ENCODE results near the gene CACNB4. TPM values are rescaled to one million over a fixed set of nuclear protein-coding genes. Genes with fewer than 3 reads are reported as not detected.
"Not testable (repeated sequence)": the region's sequence is repeated elsewhere in the genome, so short reads cannot be mapped to it uniquely, and the experiment has no call there.

CACNB4 gene
- polyA plus RNA-seq, 1 donor = 6.4 TPM

DNA sequence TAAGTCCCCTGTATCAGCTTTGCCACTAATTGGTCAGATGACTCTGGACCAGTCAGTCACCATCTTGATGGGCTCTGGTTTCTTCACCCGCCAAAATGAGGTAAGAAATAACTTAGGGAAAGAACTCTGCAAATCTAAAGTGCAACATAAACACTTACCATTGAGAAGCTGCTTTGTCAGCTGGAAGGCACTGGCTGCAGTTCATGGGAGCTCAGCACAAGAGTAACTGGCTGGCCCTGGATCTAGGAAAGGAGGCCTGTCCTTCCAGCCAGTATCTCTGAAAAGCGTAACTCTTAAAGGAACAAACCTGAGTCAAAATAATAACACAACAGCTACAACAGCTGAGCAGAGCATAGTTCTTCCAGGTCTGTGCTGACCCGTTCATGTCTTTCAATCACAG lies 123.9 kb downstream of the CACNB4 start:
- DNase-seq = no peak

DNA sequence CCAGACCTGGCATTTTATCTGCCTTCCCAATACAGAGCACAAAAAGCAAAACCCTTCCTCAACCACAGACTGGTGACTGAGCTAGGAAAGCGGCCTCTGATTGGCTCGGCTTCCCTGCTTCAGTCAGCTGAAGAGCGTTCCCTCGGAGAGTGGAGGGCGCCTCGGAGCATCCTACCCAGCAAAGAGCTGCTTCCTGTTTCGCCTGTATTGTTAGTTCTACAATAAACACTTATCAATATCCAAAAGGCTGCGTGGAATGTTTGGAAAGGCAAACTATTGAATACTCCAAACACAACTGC lies 125.0 kb downstream of the CACNB4 start:
- no peak for DNase-seq

DNA sequence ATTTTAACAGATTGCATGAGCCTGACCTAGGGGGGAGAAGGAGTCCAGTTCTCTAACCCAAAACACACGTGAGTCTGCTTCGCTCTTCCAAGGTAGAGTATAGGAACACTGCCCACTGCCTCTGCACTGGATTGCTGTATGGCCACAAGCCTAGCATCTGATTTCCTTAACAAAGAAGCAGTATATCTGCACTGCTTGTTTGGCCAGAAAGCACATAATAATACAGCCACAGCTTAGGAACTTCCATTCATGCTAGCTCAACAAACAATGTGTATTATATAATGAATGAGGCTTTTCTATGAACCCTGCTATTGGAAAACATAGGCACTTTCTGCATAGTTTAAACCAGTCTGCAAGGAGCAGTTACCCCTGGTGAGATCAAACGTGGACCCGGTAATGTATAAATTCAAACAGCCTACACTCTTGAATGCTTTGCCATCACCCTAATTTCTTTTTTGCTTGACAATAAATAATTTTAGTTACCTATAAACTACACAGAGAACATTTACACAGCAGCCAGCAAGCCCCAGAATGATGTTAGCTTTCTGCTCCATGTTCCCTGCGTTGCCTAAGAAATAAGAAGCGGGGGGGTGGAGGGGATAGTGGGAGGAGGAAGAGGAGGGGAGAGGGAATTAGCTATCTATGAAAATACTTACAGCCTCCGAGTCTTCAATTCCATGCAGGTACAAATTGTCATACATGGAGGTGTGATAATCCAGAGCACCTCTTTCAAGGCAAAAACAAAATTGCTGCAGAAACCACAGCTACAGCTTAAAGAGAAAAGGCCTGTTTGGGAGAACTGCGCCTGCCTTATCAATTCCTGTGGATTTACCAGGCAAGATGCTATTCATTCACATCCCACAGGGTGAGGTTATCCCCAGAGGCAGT lies 125.6 kb downstream of the CACNB4 start:
- DNase-seq = no peak

DNA sequence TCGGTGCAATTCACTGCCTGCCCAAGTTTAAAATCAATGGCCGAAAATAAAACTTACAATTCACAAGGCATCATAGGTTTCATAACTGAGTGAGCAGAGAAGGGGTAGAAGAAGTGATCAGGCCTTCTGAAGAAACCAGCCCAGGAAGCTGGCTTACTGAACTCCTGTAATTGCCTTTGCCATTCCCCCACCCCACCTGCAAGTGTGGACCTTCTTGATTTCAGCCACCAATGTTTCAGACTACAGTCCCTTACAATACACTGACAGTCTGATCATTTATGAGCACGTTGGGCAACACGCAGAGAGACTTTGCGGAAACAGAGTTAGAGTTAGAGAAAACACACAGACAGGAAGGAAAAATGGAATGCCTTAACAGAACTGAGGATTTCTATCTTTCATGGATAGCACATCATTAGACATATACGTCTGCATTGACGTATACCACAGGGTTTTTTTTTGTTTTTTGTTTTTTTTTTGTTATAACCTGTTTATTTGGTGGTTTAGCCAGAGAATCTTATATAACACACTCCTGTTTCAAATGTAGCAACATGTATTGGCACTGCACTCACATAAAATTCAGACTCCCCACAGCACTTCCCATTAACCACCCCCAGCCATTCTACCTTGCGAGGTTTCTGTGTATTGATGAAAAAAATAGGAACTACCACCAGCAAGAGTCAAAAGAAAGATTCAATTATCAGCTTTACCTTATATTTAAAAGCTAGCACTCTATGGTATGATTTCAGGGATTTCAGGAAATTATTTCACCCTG lies 126.4 kb downstream of the CACNB4 start:
- no peak for DNase-seq

DNA sequence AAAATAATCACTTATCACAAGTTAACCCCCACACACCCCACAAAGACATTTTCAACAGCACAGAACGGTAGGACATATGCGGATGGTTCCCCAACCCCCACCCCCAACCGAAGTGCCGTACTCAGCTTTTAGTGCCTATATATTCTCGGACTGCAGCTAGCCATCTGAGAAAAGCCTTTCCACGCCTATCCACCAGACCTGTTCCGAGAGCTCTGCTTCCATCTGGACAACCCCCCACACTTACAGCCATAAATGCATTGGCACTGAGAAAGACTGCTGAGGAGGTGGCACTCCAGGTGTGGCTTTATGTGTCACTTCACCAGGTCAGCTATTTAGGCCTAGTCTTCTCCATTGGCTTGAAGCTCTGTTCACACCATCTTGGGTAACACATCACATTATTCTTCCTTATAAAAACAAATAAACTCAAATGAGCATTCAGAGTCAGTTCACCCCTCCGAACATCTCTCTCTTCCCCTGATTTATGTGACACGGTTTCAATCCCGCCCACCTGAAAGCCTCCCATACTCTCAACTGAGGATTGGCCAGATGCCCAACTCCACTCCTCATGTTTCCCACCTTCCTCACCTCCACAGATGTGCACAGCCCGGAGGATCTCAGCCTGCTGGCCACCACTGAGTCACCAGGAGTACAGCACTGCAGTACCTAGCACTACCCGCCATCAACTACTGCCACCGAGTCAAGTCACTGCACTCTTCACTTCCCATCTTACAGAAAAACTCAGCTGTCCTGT lies 127.4 kb downstream of the CACNB4 start:
- no peak for DNase-seq

DNA sequence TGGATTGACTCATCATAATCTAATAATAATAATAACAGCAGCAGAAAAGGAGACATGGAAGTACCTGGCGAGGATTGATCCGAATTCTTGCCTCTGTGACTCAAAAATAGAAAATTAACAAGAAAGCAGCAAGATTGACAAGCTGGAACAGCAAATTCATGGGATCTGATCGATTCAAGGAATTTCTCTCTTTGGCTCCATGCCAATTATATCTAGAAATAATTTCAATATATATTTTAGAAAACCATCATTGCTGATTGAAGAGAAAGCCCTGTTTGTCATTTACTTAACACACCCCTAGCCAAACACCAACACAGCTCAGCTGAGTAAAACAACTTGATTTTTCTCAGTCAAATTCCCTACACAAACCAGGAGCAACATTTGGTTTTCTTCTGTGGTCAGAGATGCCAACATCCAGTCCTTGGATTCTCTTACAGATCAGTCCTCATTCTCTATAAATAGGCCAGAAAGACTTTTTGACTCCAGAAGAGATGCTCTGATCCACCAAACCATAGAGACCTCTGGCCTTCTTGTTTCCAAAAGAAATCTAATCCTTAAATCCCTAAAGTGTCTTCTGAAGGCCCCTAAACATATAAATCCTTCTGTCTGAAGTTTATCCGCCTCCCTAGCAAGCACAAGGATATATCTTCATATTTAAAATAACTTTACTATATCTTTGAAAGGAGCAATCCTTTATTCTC lies 129.9 kb downstream of the CACNB4 start:
- DNase-seq = no peak

DNA sequence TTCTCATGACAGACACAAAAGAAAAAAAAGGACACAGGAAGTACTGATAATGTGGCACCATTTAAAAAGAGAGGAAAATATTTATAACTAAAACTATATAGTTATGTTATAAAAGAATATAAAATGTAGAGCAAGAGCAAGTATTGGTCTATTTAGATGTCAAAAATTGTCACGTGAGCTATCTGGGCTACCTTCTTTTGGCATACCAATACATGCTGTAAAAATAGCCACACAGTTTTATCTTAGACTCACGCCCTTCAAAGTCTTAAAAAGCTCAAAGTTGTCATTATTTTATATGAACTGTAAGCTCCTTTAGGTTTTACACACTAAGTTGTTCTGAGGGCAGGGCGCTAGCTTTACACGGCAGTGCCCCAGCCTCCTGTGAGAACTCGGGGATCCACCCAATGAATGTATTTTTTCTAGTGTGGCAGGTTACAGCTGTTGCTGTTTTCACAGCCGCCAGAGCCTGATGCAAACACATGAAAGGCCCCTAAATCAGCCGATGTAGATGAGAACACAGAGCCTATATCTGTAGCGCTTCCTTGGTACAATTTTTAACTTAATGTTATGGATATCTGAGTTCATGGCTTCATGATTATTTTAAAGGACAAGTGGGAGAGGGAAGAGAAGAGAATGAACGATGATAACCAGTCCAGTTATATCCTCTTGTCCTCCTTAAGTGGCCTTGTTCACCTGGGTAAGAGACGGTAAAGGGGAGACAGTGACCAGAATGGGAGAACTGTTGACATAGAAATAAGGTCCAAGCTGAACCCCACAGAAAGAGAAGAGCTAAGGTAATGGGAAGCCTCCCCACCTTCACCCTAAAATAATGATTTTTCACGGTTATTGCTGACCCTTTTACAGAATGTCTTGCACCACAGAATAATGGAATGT lies 130.8 kb downstream of the CACNB4 start:
- DNase-seq = no peak

DNA sequence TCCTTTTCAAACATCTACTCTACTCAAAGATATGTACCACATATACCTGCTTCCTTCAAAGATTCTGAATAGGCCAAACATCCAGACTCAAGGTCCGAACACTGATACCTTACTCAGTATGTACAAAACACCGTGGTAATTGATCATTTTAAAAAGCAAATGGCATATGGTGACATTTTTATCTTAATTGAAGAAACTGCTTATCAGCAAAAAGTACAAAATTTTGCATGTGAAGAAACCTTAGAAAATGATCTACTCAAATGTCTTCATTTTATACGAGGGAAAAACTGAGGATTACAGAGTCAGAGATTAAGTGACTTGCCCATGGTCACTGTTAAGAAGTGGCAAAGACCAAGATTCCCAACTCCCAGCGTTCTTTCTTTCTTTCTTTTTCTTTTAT lies 133.0 kb downstream of the CACNB4 start:
- no peak for DNase-seq

DNA sequence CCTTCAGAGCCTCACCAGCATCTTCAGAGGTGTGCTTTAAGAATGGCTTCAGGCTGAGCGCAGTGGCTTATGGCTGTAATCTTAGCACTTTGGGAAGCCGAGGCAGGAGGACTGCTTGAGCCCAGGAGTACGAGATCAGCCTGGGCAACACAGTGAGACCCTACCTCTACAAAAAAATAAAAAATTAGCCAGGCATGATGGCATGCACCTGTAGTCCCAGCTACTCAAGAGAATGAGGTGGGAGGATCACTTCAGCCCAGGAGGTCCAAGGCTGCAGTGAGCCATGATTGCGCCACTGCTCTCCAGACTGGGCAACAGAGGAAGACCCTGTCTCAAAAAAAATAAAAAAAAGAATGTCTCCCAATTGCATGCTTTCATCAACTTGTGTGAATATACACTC lies 137.3 kb downstream of the CACNB4 start:
- DNase-seq = no peak

DNA sequence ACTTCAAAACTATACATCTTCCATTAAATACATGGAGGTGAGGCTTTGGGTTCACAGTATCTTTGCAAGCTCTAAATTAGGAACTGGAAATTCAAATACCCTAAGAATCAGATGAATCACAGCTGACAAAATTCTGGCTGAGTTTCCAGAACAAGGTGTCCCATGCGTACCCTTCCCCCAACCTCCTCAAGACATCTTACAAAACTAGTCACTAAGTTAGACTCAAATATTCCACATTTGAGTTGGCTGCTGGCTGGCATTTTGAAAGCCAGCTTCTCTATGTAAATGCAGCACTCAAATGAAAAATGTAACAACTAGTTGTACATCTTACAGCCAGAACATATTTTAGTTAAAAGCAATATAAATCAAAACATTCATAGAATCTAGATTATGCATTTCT lies 139.6 kb downstream of the CACNB4 start:
- DNase-seq = no peak

DNA sequence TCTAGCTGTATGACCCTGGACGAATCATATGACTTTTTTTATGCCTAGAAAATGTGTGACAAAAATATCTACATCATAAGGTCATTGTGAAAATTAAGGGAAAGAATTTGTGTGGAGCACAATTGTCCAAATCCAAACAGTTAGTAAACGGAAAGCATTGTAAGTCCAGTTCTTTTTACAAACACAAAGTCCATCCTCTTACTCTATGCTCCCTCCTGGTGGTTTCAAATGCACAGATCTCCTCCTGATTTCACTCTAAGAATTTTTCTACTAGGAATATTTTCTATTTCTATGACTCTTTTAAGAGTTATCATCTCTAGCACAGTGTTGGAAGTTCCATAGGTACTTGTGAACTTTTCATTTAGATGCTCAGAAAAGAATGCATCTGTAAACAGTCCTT lies 145.4 kb downstream of the CACNB4 start:
- no peak for DNase-seq

DNA sequence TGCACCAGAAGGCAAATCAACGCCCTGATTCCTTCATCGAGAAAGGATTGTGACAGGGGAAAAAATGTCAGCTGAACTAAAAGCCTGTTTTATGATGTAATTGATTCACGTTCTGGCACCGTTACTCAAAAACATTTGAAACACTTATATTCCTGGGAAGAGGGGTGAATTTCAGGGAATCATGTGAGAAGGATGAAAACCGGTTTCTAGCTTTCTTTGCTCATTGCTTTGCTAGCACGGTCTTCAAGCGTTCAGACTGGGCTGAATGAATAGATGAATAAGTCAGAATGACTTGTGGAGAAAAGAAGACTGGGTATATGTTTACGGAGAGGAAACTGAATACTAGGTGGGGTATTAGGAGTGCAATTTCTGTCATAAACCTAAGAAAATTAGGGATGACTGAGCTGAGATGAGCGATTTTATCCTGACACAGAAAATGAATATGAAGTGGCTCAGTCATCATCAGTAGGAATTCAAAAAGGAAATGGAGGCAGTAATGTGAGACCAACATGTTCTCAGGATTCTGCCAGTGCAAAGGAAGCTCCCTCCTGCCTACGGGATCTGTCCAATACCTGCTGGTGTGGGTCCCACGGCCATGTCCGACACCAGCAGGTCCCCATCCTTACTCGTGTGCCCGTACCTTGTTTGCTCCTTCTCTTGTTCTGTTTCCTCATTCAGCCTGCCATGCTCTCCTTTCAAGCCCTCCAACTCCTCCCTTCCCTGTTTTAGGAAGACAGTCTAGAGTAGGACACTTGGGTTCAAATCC lies 146.0 kb downstream of the CACNB4 start:
- no peak for DNase-seq

DNA sequence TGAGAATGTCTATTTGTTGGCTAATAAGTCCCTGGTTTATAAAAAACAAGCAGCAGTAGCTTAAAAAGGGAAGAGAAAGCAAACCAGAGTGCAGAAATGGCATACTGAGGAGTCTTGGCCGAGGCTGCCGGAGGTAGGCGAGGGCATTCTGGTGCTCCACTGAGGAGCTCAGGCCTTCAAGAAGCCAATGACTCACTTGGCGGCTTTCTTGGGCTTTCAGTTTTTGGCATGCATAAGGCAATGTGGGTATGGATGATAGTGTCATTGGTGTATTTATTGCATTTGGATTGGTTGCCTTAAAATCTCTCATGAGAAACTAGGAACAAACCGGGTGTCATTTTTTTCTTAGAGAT lies 151.1 kb downstream of the CACNB4 start:
- DNase-seq = no peak

DNA sequence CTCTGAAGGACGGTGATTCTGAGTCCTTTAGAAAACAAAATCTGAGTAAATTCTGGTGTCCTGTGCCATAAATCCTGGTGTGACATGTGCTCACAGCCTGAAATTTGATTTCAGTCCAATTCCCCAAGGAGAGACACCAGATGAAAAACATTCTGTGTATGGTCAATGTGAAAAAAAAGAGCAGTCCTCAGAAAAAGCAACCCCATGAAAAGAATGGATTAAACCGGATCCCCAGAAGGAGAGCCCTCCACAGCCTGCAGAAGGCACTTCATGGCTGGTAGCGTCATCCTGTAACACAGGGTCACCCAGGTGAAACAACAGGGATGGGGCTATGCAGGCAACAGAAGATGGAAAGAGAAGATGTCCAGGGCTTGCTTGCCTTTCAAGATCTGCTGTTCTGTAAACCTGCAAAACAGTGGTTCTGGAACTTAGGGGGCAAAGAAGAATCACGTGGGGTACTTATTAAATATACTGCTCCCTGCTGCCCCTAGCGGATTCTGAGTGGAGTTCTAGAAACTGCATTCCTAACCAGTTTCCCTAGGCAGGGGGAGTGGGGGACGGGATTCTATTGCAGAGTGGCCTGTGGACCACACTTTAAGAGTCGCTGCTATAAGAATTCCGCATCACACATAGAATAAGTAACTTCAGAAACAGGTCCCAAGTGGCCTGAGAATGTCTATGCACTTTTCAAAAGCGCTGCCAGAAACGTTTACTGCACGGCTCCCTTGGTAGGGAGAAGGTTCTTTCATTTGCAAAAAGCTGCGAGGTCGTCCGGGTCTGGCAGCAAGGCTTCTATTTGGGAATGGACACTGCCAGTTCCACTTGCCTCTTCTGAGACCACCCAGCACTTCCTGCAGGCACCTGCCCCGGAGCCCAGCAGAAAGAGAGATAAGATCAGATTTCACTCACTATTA lies 151.7 kb downstream of the CACNB4 start:
- no peak for DNase-seq

DNA sequence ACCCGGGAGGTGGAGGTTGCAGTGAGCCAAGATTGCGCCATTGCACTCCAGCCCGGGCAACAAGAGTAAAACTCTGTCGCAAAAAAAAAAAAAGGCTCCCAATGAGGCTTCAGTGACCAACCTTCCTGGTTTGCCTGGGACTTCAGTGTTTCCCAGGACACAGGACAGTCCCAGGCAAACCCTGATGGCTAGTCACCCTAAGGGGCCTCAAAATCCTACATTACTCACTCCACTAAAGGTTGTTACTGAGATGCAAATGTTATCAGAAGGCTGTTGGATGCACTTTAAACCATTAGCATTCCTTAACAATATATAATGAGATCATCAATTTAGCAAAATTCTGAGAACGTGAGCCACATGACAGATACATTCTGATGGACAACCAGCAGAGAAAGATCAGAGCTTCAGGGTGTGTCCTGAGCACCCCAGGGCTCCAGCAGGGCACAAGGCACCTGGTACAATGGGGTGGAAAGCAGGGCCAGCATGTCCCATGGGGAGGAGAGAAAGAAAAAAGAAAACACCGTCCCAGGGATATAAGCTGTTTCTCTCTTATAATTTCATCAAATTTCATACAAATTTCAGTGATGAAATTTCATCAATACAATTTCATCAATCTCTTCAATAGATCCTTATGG lies 152.5 kb downstream of the CACNB4 start:
- DNase-seq = no peak

DNA sequence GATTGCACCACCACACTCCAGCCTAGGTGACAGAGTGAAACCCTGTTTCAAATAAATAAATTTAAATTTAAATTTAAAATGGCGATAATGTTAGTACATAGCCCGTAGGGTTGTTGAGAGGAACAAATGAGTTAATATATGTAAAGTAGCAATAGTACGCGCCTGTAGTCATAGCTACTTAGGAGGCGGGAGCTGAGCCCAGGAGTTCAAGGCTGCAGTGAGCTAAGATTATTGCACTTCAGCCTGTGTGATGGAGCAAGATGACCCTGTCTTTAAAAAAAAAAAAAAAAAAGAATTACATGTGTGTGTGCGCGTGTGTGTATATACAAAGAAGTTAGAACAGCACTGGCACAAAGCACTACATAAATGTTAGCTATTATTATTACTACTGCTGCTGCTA lies 153.2 kb downstream of the CACNB4 start:
- no peak for DNase-seq

DNA sequence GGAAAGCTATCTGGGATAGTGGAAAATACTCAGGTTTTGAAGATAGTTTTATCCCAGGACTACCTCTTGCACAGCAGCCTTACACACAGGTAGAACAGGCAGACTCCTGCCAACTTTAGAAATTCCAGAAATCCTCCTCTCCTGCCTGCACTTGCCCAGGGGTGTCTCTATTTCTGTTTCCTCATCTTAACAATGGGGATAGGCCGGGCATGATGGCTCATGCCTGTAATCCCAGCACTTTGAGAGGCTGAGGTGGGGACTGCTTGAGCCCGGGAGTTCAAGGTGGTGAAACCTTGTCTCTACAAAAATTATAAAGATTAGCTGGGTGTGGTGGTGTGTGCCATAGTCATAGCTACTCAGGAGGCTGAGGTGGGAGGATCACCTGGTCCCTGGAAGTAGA lies 153.7 kb downstream of the CACNB4 start:
- DNase-seq = no peak

DNA sequence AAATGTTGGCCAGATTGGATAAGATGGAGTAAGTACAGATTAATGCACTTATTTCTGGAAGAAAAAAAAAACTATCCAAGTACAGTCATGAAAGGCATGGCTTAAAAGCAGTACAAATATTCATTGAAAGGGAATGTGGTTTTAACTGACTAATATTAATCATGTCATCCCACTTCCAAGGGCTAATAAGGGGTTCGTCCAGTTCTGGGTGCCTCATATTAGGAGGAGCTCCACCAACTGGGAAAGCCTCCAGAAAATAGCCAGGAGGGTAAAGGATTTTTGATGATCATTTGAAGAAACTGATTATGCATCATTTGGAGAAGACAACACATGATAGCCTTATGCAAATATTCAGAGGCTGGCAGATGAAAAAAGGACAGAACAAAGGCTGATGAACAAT lies 155.4 kb downstream of the CACNB4 start:
- no peak for DNase-seq

DNA sequence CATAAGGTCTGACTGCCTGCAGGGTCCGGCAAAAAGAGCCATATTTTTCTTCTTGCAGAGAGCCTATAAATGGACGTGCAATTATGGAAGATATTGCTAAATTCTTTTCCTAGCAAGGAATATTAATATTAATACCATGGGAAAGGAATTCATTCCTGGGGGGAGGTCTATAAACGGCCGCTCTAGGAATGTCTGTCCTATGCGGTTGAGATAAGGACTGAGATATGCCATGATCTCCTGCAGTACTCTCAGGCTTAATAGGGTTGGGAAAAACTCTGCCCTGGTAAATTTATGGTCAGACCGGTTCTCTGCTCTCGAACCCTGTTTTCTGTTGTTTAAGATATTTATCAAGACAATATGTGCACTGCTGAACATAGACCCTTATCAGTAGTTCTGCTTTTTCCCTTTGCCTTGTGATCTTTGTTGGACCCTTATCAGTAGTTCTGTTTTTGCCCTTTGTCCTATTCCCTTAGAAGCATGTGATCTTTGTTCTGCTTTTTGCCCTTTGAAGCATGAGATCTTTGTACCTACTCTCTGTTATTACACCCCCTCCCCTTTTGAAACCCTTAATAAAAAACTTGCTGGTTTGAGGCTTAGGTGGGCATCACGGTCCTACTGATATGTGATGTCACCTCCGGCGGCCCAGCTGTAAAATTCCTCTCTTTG lies 156.2 kb downstream of the CACNB4 start:
- DNase-seq = not testable (repeated sequence)

Measured in hindlimb muscle (tissue), 1 donor.